ENCODE results near the gene SDF2L1.

GRCh38 chr22:21693333-21693998 is 51.4 kb downstream of the SDF2L1 start:
- no peak for TF ChIP-seq CTCF (IDR thresholded peaks at IDR 0.05)
- TF ChIP-seq POLR2A (IDR thresholded peaks at IDR 0.05) = no peak

Measured in uterus (tissue), 2 donors.